DND-41 (cell line): ENCODE results near the gene CYB5A.

Experiments
- CTCF ChIP-seq: IDR thresholded peaks from 2 replicates; pipeline ENCODE4 v1.5.1; 2012; ENCODE audit warnings: borderline replicate concordance, low read length, moderate library complexity, mild to moderate bottlenecking; ENCODE audit not compliant: poor library complexity, severe bottlenecking; ENCODE audit errors: extremely low read depth
- EZH2 ChIP-seq: IDR thresholded peaks from 3 replicates; pipeline ENCODE4 v1.6.1; 2012; ENCODE audit warnings: borderline replicate concordance, low read depth, mild to moderate bottlenecking, moderate library complexity, low read length, inconsistent platforms; ENCODE audit not compliant: severe bottlenecking

GRCh38 chr18:74290021-74290420 lies 1.7 kb downstream of the CYB5A start:
- TF ChIP-seq CTCF, result no peak
- no peak for TF ChIP-seq EZH2
